GM18873 (cell line): ENCODE results near the gene PIK3C2G.
"Not testable (repeated sequence)": the region's sequence is repeated elsewhere in the genome, so short reads cannot be mapped to it uniquely, and the experiment has no call there.

Source experiments
- ATAC-seq: cut with Tn5 transposase; IDR thresholded peaks from one replicate; pipeline ENCODE4 v1.9.1; 2021; ENCODE audit warnings: mild to moderate bottlenecking, moderate library complexity, moderate number of reproducible peaks; ENCODE audit not compliant: unreplicated experiment, low FRiP score

The PIK3C2G gene

DNA sequence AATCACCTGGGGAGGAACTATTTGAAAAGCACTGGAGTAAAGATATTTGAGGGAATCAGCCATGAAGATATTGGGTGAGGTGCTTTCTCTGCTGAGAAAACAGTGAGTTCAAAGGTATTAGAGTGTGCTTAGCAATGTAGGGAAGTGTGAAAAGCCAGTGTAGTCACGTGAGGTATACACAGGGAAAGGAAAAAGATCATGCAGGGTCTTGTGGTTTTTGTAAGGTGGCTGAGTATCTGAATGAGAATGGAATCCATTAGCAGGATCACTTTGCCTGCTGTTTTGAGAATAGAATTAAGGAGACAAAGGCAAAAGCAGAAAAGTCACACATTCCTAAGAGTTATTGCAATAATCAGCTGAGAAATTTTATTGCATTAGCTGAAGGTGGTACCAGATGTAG, 193.0 kb downstream of the PIK3C2G start:
- ATAC-seq = no peak

GRCh38 chr12:18456344-18456743, 195.0 kb downstream of the PIK3C2G start:
- ATAC-seq = no peak

- no peak for ATAC-seq
Measured at GRCh38 chr12:18457362-18457761, 196.0 kb downstream of the PIK3C2G start.

DNA sequence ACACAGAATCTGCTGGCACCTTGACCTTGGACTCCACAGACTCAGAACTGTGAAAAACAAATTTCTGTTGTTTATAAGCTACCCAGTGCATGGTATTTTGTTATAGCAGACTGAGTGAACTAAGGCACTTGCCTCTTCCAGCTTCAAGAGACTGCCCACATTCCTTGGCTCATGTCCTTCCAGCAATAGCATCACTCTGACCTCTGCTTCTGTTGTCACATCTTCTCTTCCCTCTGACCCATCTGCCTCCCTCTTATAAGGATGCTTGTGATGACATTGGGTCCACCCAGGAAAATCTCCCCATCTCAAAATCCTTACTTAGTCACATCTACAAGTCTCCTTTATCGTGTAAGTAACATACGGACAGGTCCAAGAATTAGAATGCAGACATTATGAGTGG, 200.4 kb downstream of the PIK3C2G start:
- no peak for ATAC-seq

- ATAC-seq = no peak
Measured at GRCh38 chr12:18462442-18462841, 201.1 kb downstream of the PIK3C2G start.

GRCh38 chr12:18467620-18468245, 206.4 kb downstream of the PIK3C2G start:
- ATAC-seq = no peak

- no peak for ATAC-seq
Measured at GRCh38 chr12:18468246-18469075, 207.1 kb downstream of the PIK3C2G start.

DNA sequence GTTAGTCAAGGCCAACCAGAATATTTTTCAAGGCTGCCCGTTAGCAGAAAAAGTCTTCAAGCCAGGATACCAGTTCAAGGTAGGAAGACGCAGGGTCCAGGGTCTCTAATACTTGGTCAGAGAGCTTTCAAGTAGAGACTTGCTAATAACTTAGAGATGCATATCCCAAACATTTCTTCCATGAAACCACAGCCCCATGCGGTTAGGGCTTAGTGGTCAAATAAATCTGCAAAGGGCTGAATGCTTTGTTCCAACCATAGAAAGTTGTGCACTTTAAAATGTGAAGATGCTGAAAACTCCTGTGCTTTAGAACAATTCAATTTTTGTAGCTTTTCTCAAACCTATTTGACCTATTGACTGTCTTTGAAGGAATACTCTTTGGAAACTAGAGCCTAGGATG, 208.9 kb downstream of the PIK3C2G start:
- no peak for ATAC-seq

- ATAC-seq = no peak
Measured at GRCh38 chr12:18472304-18472703, 211.0 kb downstream of the PIK3C2G start.

DNA sequence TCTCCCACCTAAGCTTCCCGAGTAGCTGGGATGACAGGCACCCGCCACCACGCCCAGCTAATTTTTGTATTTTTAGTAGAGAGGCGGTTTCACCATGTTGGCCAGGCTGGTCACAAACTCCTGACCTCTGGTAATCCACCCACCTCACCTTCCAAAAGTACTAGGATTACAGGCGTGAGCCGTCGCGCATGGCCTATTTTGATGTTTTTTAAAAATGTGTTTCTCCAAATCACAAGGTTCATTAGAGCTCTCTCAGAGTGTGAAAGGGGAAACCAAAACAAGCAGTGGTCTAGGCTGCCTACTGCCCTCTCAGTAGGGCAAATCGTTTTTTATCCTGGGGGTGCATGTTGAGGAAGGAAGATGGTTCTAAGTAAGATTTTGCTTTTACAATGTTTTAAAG, 211.5 kb downstream of the PIK3C2G start:
- ATAC-seq = no peak

GRCh38 chr12:18476861-18477260, 215.5 kb downstream of the PIK3C2G start:
- no peak for ATAC-seq

DNA sequence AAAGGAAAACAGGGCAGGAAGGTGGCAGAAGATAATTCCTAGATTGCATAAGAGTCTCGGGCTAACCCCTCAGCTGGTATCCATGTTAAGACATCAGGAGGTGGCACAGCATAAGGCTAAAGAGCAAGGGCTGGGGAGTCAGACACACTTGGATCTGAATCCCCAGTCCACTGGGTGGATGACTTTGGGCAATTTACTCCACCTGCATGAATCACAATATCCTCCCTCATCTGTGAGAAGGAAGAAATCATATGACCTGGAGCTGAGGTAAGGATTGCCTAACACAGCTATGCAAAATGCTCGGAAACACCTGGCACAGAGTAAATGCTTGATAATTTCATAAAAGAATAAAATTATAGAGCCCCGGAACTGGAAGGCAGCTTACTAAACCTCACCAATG, 217.9 kb downstream of the PIK3C2G start:
- ATAC-seq = no peak

- no peak for ATAC-seq
Measured at GRCh38 chr12:18482601-18483120, 221.3 kb downstream of the PIK3C2G start.

DNA sequence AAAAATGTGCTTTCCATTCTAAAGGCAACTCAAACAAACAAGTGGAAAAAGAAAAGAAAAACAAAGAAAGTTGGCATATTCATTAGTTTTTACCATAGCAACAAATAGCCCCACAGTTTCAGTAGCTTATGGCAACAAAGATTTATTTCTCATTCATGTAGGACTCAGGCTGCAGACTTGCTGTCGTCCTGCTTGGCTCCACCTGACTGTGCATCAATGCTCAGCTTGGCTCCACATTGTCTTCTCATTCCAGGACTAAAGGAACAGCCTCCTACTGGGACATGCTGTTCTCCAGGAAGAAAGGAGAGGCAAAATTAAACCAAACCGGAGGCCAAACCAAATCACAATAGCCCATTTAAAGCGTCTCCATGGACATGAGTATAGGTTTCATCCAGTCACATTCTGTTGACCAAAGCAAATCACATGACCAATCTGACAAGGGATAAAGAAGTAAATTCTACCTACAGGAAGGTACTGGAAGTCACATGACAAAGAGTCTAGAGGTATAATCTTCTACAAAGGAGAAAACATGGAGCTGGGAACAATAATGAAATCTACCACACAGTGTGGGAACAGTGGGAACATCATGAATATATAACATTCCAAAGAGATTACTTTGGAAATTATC, 222.5 kb downstream of the PIK3C2G start:
- no peak for ATAC-seq

DNA sequence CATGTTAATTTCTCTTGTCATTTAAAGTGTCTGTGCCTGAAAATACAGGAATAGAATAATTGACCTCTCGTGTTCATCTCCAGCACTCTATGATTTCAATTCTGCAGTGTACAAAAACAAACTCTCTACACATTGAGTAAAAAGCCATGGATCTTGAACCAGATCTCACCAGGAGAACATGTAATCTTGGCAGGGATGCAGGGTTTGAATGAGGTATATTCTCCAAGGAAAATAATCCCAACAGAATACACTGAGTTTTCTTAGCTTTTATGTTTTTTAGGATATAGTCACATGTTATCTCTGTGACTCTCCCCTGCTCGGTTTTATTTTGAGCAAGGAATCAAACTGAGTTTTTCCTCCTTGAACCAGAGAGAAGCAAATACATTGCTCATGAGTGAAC, 224.7 kb downstream of the PIK3C2G start:
- no peak for ATAC-seq

DNA sequence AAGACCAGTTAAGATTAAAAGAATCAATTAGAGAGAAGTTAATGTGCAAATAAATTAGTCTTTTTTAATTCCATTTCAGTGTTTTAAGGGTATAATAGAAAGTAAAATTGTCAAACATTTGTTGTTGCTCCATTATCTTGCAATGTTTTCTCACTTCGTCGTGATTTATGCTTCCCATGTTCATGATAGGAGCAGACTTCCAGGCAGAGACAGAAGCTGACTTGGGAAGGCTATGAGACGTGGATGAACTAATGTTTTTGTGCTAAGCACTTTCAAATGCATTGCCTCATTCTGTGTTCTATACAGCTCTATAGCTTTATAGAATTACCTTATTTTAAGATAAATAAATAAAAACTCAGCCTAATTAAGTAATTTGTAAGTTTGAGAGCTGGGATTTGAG, 226.2 kb downstream of the PIK3C2G start:
- no peak for ATAC-seq

- no peak for ATAC-seq
Measured at GRCh38 chr12:18492372-18493025, 231.2 kb downstream of the PIK3C2G start.

DNA sequence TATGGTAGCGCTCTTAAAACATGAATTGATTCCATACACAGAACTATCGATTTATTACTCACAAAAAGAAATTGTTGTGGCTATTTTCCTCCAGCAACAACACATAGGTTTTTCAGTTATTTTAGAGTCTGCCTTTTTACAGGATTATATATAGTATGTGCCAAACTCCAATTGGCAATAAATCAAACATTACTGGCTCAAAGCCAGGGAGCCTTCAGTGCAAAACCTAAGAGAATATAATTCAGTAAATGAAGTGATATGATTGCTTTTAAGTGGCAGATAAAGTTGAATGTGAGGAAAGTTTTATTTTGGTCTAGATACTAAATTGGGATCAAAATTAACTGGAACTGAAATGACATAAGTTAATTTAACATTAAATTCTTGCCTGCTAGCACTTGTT, 234.8 kb downstream of the PIK3C2G start:
- ATAC-seq = no peak

DNA sequence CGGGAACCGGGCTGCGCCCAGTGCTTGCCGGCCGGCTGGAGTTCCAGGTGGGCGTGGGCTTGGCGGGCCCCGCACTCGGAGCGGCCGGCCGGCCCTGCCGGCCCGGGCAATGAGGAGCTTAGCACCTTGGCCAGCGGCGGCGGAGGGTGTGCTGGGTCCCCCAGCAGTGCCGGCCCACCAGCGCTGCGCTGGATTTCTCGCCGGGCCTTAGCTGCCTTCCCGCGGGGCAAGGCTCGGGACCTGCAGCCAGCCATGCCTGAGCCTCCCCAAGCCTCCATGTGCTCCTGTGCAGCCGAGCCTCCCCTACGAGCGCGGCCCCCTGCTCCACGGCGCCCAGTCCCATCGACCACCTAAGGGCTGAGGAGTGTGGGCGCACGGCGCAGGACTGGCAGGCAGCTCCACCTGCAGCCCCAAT, 238.8 kb downstream of the PIK3C2G start:
- ATAC-seq = not testable (repeated sequence)

DNA sequence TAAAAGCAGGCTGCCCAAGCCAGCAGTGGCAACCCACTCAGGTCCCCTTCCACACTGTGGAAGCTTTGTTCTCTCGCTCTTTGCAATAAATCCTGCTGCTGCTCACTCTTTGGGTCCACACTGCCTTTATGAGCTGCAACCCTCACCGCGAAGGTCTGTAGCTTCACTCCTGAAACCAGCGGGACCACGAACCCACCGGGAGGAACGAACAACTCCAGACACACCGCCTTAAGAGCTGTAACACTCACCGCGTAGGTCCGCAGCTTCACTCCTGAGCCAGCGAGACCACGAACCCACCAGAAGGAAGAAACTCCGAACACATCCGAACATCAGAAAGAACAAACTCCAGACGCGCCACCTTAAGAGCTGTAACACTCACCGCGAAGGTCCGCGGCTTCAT, 239.4 kb downstream of the PIK3C2G start:
- ATAC-seq = not testable (repeated sequence)

GRCh38 chr12:18502422-18502968, 241.2 kb downstream of the PIK3C2G start:
- ATAC-seq = no peak
